LHCN-M2 (cell line): Measurements from ENCODE around the gene ALDH16A1. TPM values are rescaled to one million over a fixed set of nuclear protein-coding genes. Genes with fewer than 3 reads are reported as not detected.
"Not testable (repeated sequence)": the region's sequence is repeated elsewhere in the genome, so short reads cannot be mapped to it uniquely, and the experiment has no call there.

Experiments
- DNase-seq: peaks from one replicate; pipeline ENCODE4 v3.0.0-alpha.2; 2012; ENCODE audit warnings: low read depth
- total RNA-seq: library from RNA; depleted of rRNA; stranded (reverse); fragments of >200 nt; gene quantifications from 2 replicates; pipeline ENCODE4 v1.2.3, GENCODE V29; 2014

ALDH16A1 gene
- total RNA-seq, 1 experiment from 2014 or later = 34.8 TPM

GRCh38 chr19:49462492-49462891 is 9.5 kb downstream of the ALDH16A1 start:
- DNase-seq = no peak

- DNase-seq = no peak
Measured at GRCh38 chr19:49463960-49464740, 11.1 kb downstream of the ALDH16A1 start.

- DNase-seq = no peak
Measured at GRCh38 chr19:49465371-49465770, 12.3 kb downstream of the ALDH16A1 start.

- no peak for DNase-seq
Measured at GRCh38 chr19:49468199-49468598, 15.2 kb downstream of the ALDH16A1 start.

GRCh38 chr19:49468746-49469447 is 15.9 kb downstream of the ALDH16A1 start:
- DNase-seq = peak; percentile 52

- no peak for DNase-seq
Measured at GRCh38 chr19:49469828-49470614, 17.0 kb downstream of the ALDH16A1 start.

- DNase-seq = no peak
Measured at GRCh38 chr19:49470615-49470978, 17.6 kb downstream of the ALDH16A1 start.

- no peak for DNase-seq
Measured at GRCh38 chr19:49472936-49473335, 19.9 kb downstream of the ALDH16A1 start.

- not testable (repeated sequence) for DNase-seq
Measured at GRCh38 chr19:49473501-49473867, 20.5 kb downstream of the ALDH16A1 start.

GRCh38 chr19:49473868-49474541 is 21.0 kb downstream of the ALDH16A1 start, which contains the start of gene FLT3LG:
FLT3LG (plus strand) TSS chr19:49474215; CDS start chr19:49474640, 425 bp downstream.
- DNase-seq = peak; percentile 71

- no peak for DNase-seq
Measured at GRCh38 chr19:49474542-49474924, 21.5 kb downstream of the ALDH16A1 start.

- DNase-seq = no peak
Measured at GRCh38 chr19:49475191-49475917, 22.3 kb downstream of the ALDH16A1 start.

GRCh38 chr19:49475995-49476880 is 23.2 kb downstream of the ALDH16A1 start:
- no peak for DNase-seq

GRCh38 chr19:49479975-49480628 is 27.1 kb downstream of the ALDH16A1 start:
- DNase-seq = no peak

- DNase-seq = no peak
Measured at GRCh38 chr19:49481020-49481683, 28.1 kb downstream of the ALDH16A1 start.

- DNase-seq = no peak
Measured at GRCh38 chr19:49486232-49486631, 33.2 kb downstream of the ALDH16A1 start.

GRCh38 chr19:49486710-49487276 is 33.8 kb downstream of the ALDH16A1 start:
- DNase-seq = no peak

GRCh38 chr19:49487277-49488045 is 34.4 kb downstream of the ALDH16A1 start, which contains the start of gene RPL13A:
RPL13A (plus strand) TSS chr19:49487608; CDS start chr19:49487630, 22 bp downstream.
- DNase-seq = peak; percentile 99
